Colonic mucosa (tissue), 4 donors: ENCODE results near the gene NBEAL1. TPM values are rescaled to one million over a fixed set of nuclear protein-coding genes. Genes with fewer than 3 reads are reported as not detected.
"Not testable (repeated sequence)": the region's sequence is repeated elsewhere in the genome, so short reads cannot be mapped to it uniquely, and the experiment has no call there.

ENCODE experiments used
- DNase-seq: peaks from one replicate; pipeline ENCODE4 v3.0.0-alpha.2; 2020
- H3K27ac ChIP-seq: fragments of 200-600 bp; one replicate; pipeline ENCODE4 v1.8.0; 2021
- H3K27me3 ChIP-seq: fragments of 200-600 bp; one replicate; pipeline ENCODE4 v1.8.0; 2021
- H3K36me3 ChIP-seq: fragments of 200-600 bp; one replicate; pipeline ENCODE4 v1.8.0; 2021
- H3K4me1 ChIP-seq: fragments of 200-600 bp; one replicate; pipeline ENCODE4 v1.8.0; 2021; ENCODE audit warnings: mild to moderate bottlenecking
- H3K4me3 ChIP-seq: fragments of 200-600 bp; one replicate; pipeline ENCODE4 v1.8.0; 2021
- H3K9ac ChIP-seq, 2 donors: one replicate each; pipeline ENCODE4 v1.7.0; 2013; ENCODE audit warnings: control low read depth in 2 of 2, low read depth in 2 of 2, low read length in 2 of 2
- H3K9me3 ChIP-seq: fragments of 200-600 bp; one replicate; pipeline ENCODE4 v1.8.0; 2021
- intact Hi-C: fragments of 100-400 bp; cut with DNase I; formaldehyde crosslinking; loops from one replicate; pipeline ENCODE4 v1.14.1; 2022
- total RNA-seq, 2 donors: library from RNA; stranded (reverse); fragmentation: NEBNext Ultra II Directional in 1 of 2; extraction: Animal tissue kit (Norgen Biotek cat#: 25700) in 1 of 2; gene quantifications; one replicate each; pipeline ENCODE4 v1.2.1, GENCODE V29; 2021
- TF ChIP-seq, protein P1 (sequence below): fragments of 200-600 bp; IDR thresholded peaks from one replicate; pipeline ENCODE4 v1.8.0; 2022; ENCODE audit warnings: antibody characterized with exemption, mild to moderate bottlenecking
- donor health status: healthy.
- donor health status: DM: no; HTN: no; CAD: no.
- donor health status: DM: no; HTN: no; CAD: no.

Gene NBEAL1
- total RNA-seq, 2 donors from 2014 or later: 61.8 to 72.7 TPM

DNA sequence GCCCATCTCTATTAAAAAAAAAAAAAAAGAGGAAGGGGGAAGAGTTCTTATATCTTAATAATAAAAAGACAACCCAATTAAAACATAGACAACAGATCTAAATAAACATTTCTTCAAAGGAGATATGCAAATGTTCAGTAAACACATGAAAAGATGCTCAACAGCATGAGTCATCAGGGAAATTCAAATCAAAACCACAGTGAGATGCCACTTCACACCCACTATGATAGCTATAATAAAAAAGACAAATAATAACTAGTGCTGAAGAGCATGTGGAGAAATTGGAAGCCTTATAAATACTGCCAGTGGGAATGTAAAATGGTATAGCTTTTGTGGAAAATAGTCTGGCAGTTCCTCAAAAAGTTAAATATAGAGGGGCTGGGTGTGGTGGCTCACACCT is 162.7 kb downstream of the NBEAL1 start:
- no peaks in the 10 kb centered on the region for H3K9me3 ChIP-seq
- no peak overlapping the region for H3K4me3 ChIP-seq
- no peak overlapping the region for H3K9ac ChIP-seq
- intact Hi-C loops: no loop called here
- no peaks in the 10 kb centered on the region for H3K36me3 ChIP-seq
- no peak for DNase-seq
- TF ChIP-seq, protein P1, sequence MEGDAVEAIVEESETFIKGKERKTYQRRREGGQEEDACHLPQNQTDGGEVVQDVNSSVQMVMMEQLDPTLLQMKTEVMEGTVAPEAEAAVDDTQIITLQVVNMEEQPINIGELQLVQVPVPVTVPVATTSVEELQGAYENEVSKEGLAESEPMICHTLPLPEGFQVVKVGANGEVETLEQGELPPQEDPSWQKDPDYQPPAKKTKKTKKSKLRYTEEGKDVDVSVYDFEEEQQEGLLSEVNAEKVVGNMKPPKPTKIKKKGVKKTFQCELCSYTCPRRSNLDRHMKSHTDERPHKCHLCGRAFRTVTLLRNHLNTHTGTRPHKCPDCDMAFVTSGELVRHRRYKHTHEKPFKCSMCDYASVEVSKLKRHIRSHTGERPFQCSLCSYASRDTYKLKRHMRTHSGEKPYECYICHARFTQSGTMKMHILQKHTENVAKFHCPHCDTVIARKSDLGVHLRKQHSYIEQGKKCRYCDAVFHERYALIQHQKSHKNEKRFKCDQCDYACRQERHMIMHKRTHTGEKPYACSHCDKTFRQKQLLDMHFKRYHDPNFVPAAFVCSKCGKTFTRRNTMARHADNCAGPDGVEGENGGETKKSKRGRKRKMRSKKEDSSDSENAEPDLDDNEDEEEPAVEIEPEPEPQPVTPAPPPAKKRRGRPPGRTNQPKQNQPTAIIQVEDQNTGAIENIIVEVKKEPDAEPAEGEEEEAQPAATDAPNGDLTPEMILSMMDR: no peak
- no peak overlapping the region for H3K27ac ChIP-seq
- H3K4me1 ChIP-seq: no peaks in the 10 kb centered on the region
- H3K27me3 ChIP-seq: no peaks in the 10 kb centered on the region

DNA sequence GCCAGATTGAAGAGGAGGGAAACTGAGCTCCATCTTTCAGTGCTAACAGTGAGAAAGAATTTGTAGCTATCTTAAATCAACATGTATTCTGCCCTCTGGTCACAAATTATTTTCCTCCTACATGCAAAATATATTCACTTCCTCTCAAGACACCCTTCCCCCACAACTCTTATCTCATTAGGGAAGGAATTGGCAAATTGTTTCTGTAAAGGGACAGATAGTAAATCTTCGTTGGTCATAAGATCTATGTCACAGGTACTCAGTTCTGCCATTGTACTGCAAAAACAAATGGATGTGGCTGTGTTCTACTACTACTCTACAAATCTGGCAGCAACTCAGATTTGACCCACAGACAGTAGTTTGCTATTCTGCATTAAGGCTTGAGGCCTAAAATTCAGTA is 171.2 kb downstream of the NBEAL1 start:
- Histone ChIP-seq H3K36me3 (no peaks in the 10 kb centered on the region), H3K27me3 (no peaks in the 10 kb centered on the region), H3K9ac (no peak overlapping the region), H3K4me3 (no peak overlapping the region), H3K27ac (no peak overlapping the region), H3K9me3 (no peaks in the 10 kb centered on the region), H3K4me1 (no peaks in the 10 kb centered on the region)
- intact Hi-C loops: no loop called here
- DNase-seq: no peak
- TF ChIP-seq, protein P1: no peak

DNA sequence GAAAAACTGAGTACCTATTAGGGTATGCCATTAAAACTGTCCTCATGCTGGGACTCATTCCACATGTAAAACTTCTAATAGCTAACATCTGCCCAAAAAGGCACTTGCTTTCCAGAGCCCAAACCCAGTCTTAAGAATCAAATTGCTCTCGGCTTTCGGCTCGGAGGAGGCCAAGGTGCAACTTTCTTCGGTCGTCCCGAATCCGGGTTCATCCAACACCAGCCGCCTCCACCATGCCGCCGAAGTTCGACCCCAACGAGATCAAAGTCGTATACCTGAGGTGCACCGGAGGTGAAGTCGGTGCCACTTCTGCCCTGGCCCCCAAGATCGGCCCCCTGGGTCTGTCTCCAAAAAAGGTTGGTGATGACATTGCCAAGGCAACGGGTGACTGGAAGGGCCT is 175.9 kb downstream of the NBEAL1 start:
- H3K27me3 ChIP-seq, H3K4me3 ChIP-seq, H3K9me3 ChIP-seq, DNase-seq, intact Hi-C loops, H3K4me1 ChIP-seq, H3K9ac ChIP-seq, H3K27ac ChIP-seq, H3K36me3 ChIP-seq: not testable (repeated sequence)

DNA sequence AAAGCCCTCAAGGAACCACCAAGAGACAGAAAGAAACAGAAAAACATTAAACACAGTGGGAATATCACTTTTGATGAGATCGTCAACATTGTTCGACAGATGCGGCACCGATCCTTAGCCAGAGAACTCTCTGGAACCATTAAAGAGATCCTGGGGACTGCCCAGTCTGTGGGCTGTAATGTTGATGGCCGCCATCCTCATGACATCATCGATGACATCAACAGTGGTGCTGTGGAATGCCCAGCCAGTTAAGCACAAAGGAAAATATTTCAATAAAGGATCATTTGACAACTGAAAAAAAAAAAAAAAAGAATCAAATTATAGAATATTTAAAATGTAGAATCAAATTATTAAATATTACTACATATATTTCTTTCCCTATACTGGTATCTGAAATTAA is 176.4 kb downstream of the NBEAL1 start:
- H3K27me3 ChIP-seq, H3K27ac ChIP-seq, H3K4me3 ChIP-seq, H3K36me3 ChIP-seq, H3K4me1 ChIP-seq, H3K9me3 ChIP-seq, intact Hi-C loops, DNase-seq, H3K9ac ChIP-seq: not testable (repeated sequence)

DNA sequence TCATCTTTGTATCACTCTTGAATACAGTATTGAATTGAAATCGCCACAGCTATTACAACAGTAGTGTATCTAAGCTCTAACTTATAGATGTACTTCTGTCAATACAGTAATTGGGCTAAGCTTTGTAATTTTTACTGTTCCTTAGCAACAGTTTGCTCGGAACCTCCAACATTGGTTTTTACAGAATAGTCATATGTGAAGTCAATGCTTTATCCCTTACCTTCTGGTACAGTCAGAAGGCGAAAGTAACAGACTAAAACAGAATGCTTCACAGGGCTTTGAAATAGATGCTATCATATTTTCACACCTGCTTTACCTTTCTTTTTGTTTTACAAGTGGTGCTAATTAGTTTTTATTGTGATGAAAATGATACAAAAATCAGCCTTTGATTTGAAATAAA is 177.3 kb downstream of the NBEAL1 start:
- no peak for DNase-seq
- no peaks in the 10 kb centered on the region for H3K4me1 ChIP-seq
- H3K27ac ChIP-seq: no peak overlapping the region
- no peak overlapping the region for H3K9ac ChIP-seq
- no peaks in the 10 kb centered on the region for H3K27me3 ChIP-seq
- TF ChIP-seq, protein P1: no peak
- no peak overlapping the region for H3K4me3 ChIP-seq
- intact Hi-C loops: no loop called here
- H3K36me3 ChIP-seq: no peaks in the 10 kb centered on the region
- H3K9me3 ChIP-seq: no peaks in the 10 kb centered on the region

DNA sequence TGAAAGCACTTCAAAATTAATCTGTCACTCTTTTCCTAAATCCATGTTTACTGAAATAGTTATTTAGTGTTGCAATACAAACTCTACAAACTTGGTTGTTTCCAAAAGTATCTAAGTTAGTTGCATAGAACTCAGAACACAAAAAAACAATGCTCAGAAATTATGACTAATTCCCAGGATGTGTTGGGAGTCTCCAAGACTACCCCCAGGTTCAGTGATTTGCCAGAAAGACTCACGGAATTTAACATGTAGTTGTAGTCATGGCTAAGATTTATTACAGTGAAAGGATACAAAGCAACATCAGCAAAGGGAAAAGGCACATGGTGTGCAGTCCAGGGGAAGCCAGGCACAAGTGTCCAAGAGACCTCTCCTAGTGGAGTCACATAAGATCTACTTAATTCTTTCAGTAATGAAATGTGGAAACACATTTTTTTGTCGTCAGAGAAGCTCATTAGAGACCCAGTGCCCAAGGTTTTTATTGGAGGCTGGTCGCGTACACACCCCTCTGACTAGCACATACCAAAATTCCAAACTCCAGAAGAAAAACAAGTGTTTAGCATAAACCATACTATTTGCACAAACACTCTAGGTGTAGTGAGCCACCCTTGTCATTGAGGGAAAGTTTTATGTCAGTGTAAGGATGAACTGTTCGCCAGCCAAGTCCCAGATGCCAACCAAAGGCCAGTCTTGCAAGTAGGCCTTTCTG is 180.8 kb downstream of the NBEAL1 start:
- Histone ChIP-seq H3K27me3 (no peaks in the 10 kb centered on the region), H3K9ac (no peak overlapping the region), H3K36me3 (peaks cover 4% of the 10 kb centered on the region), H3K27ac (no peak overlapping the region), H3K4me3 (no peak overlapping the region), H3K9me3 (no peaks in the 10 kb centered on the region), H3K4me1 (no peaks in the 10 kb centered on the region)
- no peak for DNase-seq
- intact Hi-C loops: no loop called here
- TF ChIP-seq, protein P1: no peak
